NT2/D1 (cell line): ENCODE results near the gene VPREB1.
"Not testable (repeated sequence)": the region's sequence is repeated elsewhere in the genome, so short reads cannot be mapped to it uniquely, and the experiment has no call there.

Source experiments
- YY1 ChIP-seq: IDR thresholded peaks from 2 replicates; pipeline ENCODE4 v1.6.1; 2011; ENCODE audit not compliant: insufficient read length, insufficient read depth
- ZNF274 ChIP-seq: IDR thresholded peaks from 2 replicates; pipeline ENCODE4 v1.6.1; 2011; ENCODE audit warnings: mild to moderate bottlenecking, low read depth, low read length

- not testable (repeated sequence) for TF ChIP-seq ZNF274, YY1
Observed at GRCh38 chr22:22262332-22263074, 17.9 kb downstream of the VPREB1 start.
